Measurements from ENCODE around the gene ELMOD3. TPM values are rescaled to one million over a fixed set of nuclear protein-coding genes. Genes with fewer than 3 reads are reported as not detected.

The ELMOD3 gene
- total and polyA plus RNA-seq, 9 of the 15 experiments (the other 6 are each of a cell fraction or from before 2014, with no cell fraction given): 2.7 to 18.7 (median 11.6) TPM

DNA sequence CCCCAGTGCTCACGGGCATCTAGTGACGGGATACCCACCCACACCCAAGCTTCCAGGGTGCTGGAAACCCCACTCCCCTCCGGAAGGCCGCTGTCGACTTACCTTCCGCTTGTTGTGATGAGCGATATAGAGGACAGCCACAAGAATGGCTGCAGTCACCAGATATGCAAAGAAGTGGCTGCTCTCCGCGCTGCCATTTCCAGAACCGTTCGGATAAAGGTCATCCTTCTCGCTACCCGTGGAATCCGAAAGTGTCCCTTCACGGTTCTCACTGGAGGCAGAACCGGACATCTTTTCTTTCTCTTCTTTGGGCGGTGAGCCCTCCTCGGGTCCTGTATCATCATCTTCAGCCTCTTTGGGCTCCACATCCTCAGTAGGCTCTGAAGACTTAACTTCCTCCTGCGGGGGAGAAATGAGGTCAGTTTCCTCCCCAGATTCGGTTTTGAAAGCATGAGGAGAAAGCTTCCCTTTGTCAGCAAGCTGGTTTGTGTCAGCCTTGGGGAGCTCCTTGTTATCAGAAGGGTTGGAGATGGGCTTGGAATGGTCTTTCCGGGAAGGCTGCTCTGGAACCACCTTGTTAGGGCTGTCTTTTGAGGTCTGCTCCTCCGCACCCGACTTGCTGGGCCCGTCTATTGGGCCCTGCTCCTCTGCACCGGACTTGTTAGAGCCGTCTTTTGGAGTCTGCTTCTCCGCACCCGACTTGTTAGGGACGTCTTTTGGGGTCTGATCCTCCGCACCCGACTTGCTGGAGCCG is 28.0 kb upstream of the ELMOD3 start (continued):
- TF ChIP-seq, protein P1, sequence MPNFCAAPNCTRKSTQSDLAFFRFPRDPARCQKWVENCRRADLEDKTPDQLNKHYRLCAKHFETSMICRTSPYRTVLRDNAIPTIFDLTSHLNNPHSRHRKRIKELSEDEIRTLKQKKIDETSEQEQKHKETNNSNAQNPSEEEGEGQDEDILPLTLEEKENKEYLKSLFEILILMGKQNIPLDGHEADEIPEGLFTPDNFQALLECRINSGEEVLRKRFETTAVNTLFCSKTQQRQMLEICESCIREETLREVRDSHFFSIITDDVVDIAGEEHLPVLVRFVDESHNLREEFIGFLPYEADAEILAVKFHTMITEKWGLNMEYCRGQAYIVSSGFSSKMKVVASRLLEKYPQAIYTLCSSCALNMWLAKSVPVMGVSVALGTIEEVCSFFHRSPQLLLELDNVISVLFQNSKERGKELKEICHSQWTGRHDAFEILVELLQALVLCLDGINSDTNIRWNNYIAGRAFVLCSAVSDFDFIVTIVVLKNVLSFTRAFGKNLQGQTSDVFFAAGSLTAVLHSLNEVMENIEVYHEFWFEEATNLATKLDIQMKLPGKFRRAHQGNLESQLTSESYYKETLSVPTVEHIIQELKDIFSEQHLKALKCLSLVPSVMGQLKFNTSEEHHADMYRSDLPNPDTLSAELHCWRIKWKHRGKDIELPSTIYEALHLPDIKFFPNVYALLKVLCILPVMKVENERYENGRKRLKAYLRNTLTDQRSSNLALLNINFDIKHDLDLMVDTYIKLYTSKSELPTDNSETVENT (CRISPR knock-in tag; IDR thresholded peaks at IDR 0.05): no peak
- no peak for TF ChIP-seq PCBP2 (IDR thresholded peaks at IDR 0.05; ENCODE audit: low read depth, low read length, poor library complexity, severe bottlenecking)
- TF ChIP-seq HOMEZ (CRISPR knock-in tag; IDR thresholded peaks at IDR 0.05): no peak
- TF ChIP-seq TAL1 (IDR thresholded peaks at IDR 0.05): peak; percentile 59
- no peak for TF ChIP-seq MBD2 (IDR thresholded peaks at IDR 0.05; ENCODE audit: borderline replicate concordance, low read depth)
- no peak for TF ChIP-seq ZNF253 (CRISPR knock-in tag; conservative IDR thresholded peaks at IDR 0.05)
- no peak for TF ChIP-seq PHF21A (IDR thresholded peaks at IDR 0.05; ENCODE audit: borderline replicate concordance, low read depth)
- TF ChIP-seq ZNF717 (CRISPR knock-in tag; IDR thresholded peaks at IDR 0.05): no peak
- TF ChIP-seq SAP30 (IDR thresholded peaks at IDR 0.05; ENCODE audit: borderline replicate concordance, insufficient read depth, low read depth, low read length, poor library complexity, severe bottlenecking): peak; percentile 26
- TF ChIP-seq, protein P2, sequence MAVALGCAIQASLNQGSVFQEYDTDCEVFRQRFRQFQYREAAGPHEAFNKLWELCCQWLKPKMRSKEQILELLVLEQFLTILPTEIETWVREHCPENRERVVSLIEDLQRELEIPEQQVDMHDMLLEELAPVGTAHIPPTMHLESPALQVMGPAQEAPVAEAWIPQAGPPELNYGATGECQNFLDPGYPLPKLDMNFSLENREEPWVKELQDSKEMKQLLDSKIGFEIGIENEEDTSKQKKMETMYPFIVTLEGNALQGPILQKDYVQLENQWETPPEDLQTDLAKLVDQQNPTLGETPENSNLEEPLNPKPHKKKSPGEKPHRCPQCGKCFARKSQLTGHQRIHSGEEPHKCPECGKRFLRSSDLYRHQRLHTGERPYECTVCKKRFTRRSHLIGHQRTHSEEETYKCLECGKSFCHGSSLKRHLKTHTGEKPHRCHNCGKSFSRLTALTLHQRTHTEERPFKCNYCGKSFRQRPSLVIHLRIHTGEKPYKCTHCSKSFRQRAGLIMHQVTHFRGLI (CRISPR knock-in tag; IDR thresholded peaks at IDR 0.05): no peak
- TF ChIP-seq, protein P3, sequence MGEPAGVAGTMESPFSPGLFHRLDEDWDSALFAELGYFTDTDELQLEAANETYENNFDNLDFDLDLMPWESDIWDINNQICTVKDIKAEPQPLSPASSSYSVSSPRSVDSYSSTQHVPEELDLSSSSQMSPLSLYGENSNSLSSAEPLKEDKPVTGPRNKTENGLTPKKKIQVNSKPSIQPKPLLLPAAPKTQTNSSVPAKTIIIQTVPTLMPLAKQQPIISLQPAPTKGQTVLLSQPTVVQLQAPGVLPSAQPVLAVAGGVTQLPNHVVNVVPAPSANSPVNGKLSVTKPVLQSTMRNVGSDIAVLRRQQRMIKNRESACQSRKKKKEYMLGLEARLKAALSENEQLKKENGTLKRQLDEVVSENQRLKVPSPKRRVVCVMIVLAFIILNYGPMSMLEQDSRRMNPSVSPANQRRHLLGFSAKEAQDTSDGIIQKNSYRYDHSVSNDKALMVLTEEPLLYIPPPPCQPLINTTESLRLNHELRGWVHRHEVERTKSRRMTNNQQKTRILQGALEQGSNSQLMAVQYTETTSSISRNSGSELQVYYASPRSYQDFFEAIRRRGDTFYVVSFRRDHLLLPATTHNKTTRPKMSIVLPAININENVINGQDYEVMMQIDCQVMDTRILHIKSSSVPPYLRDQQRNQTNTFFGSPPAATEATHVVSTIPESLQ (CRISPR knock-in tag; IDR thresholded peaks at IDR 0.05): 0 out of 2 replicates have a peak, but pooled peaks have one; percentile 36
- peak; percentile 59 for TF ChIP-seq EP400 (IDR thresholded peaks at IDR 0.05)
- TF ChIP-seq ERF (CRISPR knock-in tag; IDR thresholded peaks at IDR 0.05): no peak
- no peak for TF ChIP-seq FOXJ2 (tag; IDR thresholded peaks at IDR 0.05)
- no peak for TF ChIP-seq ZNF586 (CRISPR knock-in tag; conservative IDR thresholded peaks at IDR 0.05)
- no peak for TF ChIP-seq SNRNP70 (optimal IDR thresholded peaks at IDR 0.05; ENCODE audit: low read depth, low read length)
- TF ChIP-seq ZFX (CRISPR knock-in tag; IDR thresholded peaks at IDR 0.05): peak; percentile 43
- TF ChIP-seq EP300 (IDR thresholded peaks at IDR 0.05; ENCODE audit: low read length): peak; percentile 72
- 0 out of 2 replicates have a peak, but pooled peaks have one; percentile 30 for TF ChIP-seq L3MBTL2 (IDR thresholded peaks at IDR 0.05)
- TF ChIP-seq MEIS2 (IDR thresholded peaks at IDR 0.05; ENCODE audit: partially characterized antibody): peak; percentile 63

All from K562 (cell line).